ENCODE results near the gene ANKRD13B. TPM values are rescaled to one million over a fixed set of nuclear protein-coding genes. Genes with fewer than 3 reads are reported as not detected.
A peak's percentile ranks its signal among the peaks of the same experiment; 100 is the strongest.

ANKRD13B gene
- total RNA-seq, 1 donor from 2014 or later = 36.1 TPM

DNA sequence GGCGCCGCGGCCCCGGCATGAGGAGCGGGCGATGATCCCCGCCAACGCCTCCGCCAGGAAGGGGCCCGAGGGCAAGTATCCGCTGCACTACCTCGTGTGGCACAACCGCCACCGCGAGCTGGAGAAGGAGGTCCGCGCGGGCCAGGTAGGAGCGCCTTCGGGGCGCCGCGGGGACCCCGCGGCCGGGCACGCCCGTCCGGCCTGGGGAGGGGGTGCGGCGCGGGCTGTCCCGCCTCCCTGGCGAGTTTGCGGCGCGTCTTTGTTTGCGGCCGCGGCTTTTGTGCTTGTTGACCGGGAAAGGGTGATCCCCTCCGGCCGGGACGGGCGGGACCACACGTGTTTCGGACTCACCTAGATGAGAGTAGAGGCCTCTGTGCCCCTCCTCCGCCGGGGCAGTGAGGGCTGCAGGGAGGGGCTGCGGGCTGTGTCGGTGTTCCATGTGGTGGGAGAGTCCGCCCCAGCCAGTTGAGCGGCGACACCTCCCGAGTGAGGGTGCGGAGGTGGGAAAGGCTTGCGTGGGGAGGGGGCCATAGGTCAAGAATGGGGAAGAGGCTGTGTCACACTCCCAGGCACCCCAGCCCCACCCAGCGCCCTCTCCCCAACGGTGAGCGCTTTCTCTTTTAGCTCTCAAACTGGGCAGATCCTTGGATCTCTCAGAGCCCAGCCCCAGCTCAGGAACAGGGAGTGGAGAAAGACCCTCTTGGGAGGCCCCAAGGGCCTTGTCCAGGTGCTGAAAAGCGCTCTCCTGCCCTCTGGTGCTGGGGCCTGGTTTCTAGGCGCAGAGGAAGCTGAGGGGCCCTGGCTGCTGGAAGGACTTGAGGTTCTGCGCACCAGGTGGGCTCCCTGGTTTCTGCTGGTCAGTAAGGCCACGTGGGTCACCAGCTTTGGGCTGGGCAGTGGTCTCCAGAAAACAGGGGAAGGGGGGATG is 923 bp downstream of the ANKRD13B start:
- Mint-ChIP-seq H3K27me3 (ENCODE audit: unreplicated experiment) (no peaks in the 10 kb centered on the region), H3K36me3 (ENCODE audit: unreplicated experiment) (no peaks in the 10 kb centered on the region), H3K4me1 (ENCODE audit: unreplicated experiment) (peaks cover 71% of the 10 kb centered on the region), H3K27ac (ENCODE audit: unreplicated experiment) (peak overlapping the region; percentile 18), H3K4me3 (ENCODE audit: unreplicated experiment) (peak overlapping the region; percentile 73), H3K9me3 (ENCODE audit: unreplicated experiment) (no peaks in the 10 kb centered on the region)
- DNase-seq (ENCODE audit: extremely low spot score, unreplicated experiment) = no peak
- TF ChIP-seq, protein P1, sequence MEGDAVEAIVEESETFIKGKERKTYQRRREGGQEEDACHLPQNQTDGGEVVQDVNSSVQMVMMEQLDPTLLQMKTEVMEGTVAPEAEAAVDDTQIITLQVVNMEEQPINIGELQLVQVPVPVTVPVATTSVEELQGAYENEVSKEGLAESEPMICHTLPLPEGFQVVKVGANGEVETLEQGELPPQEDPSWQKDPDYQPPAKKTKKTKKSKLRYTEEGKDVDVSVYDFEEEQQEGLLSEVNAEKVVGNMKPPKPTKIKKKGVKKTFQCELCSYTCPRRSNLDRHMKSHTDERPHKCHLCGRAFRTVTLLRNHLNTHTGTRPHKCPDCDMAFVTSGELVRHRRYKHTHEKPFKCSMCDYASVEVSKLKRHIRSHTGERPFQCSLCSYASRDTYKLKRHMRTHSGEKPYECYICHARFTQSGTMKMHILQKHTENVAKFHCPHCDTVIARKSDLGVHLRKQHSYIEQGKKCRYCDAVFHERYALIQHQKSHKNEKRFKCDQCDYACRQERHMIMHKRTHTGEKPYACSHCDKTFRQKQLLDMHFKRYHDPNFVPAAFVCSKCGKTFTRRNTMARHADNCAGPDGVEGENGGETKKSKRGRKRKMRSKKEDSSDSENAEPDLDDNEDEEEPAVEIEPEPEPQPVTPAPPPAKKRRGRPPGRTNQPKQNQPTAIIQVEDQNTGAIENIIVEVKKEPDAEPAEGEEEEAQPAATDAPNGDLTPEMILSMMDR (IDR thresholded peaks at IDR 0.05) = peak; percentile 27

DNA sequence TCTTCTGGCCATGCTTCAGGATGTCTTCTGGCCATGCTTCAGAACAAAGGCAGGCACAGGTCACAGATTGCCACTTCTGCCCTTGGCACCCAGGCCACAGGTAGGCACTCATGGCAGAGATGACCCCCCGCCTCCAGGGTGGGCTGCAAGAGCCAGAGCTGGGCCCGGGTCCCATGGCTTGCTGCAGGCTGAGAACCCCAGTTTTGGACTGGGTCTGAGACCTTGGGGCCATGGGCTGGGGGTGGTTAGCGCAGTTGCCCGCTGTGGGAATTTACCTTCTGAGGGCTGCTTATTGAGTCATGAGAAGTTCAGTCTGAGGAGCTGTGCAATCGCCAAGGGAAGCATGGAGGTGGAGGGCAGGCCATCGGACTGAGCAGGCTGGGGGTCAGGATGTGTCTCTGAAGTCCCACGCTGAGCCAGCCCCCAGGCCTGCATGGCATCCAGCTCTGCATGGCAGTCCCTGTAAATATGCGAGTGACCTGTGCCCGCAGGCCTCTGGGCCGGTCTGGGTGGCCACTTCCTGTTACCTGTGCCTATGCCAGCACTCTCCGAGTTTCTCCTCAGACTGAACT is 1.7 kb downstream of the ANKRD13B start:
- H3K27ac Mint-ChIP-seq (ENCODE audit: unreplicated experiment) = peak overlapping the region; percentile 18

DNA sequence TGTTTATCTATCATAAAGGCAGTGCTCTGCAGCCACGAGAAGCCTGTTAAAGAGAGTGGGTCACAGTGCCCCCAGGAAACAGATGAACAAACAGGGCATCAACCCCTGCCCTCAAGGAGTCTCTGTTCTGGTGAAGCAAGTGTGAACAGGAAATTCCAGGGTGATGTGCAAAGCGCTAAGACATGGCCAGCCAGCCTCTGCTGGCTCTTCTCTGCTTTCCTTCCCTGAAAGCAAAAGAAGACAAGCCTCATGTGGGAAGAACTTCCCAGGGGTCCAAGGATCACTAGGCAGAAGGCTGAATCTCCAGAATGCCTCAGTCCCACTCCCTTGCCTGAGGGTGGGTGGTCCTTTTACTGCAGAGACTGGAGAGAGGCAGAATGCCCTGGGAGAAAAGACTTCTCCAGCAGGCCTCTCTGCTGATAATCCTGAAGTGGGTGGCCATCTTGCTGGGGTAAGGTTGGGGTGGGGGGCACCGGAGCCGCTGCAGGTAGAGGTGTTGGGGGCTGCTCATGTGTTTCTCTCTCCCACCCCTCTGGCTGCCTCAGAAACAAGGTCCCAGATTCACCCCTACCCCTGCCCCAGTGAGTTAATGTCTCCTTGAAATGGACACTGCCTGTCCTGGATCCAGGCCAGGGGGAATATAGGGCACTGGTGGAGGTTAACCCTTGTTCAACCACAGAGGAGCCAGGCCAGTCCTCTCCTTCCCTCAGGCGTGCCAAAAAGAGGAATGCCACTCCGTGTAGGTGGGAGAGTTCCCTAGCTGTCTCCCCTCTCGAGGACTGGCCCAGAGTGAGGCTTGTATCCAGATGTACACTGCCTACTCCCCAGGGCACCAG is 2.4 kb downstream of the ANKRD13B start:
- H3K36me3 Mint-ChIP-seq (ENCODE audit: unreplicated experiment) = no peaks in the 10 kb centered on the region
- peak overlapping the region; percentile 35 for H3K4me3 Mint-ChIP-seq (ENCODE audit: unreplicated experiment)
- H3K9me3 Mint-ChIP-seq (ENCODE audit: unreplicated experiment) = no peaks in the 10 kb centered on the region
- peaks cover 66% of the 10 kb centered on the region for H3K4me1 Mint-ChIP-seq (ENCODE audit: unreplicated experiment)
- TF ChIP-seq, protein P1 (IDR thresholded peaks at IDR 0.05) = no peak
- H3K27ac Mint-ChIP-seq (ENCODE audit: unreplicated experiment) = peak overlapping the region; percentile 18
- no peaks in the 10 kb centered on the region for H3K27me3 Mint-ChIP-seq (ENCODE audit: unreplicated experiment)
- DNase-seq (ENCODE audit: extremely low spot score, unreplicated experiment) = no peak

More for the DNA sequence above, 1.7 kb downstream of the ANKRD13B start:
- TF ChIP-seq, protein P1 (IDR thresholded peaks at IDR 0.05) = no peak
- DNase-seq (ENCODE audit: extremely low spot score, unreplicated experiment) = no peak
- Mint-ChIP-seq H3K4me1 (ENCODE audit: unreplicated experiment) (peaks cover 71% of the 10 kb centered on the region), H3K9me3 (ENCODE audit: unreplicated experiment) (no peaks in the 10 kb centered on the region), H3K27me3 (ENCODE audit: unreplicated experiment) (no peaks in the 10 kb centered on the region), H3K4me3 (ENCODE audit: unreplicated experiment) (peak overlapping the region; percentile 73), H3K36me3 (ENCODE audit: unreplicated experiment) (no peaks in the 10 kb centered on the region)

DNA sequence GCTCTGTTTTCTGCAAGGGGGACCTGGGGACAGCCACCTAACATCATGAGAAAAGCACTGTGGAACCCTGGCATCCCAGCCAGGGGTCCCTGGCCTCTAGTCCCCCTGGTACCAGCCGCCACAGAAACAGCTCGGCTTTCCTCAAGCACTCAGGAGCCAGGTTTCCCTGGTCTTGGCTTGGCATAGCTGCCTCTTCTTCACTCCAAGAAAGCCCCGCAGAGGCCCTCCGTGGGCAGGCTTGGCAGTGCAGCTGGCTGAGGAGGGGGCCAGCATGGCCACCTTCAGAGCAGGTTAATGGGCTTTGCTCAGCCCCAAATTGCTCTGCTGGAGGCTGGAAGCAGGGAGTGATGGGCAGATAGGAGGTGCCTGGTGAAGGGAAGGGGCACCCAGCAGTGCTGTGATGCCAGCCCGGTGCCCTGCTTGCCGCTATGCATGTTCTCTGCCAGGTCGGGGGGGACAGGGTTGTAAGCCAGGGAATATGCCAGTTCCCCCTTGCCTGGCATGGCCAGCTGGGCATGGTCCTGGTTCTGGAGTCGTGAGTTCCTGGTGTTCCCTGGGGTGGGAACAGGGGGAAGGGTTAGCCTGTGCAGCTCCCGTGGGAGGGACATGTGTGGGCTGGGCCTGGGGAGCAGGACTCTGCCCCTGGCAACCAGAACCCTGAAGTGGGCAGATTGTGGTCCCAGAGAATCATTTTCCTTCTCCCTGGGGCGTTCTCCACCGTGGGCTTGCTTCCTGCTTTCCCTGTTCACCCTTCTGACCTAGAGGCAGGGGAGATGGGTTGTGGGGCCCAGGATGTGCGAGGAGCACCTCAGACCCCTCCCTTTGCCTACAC is 3.2 kb downstream of the ANKRD13B start:
- Mint-ChIP-seq H3K27me3 (ENCODE audit: unreplicated experiment) (no peaks in the 10 kb centered on the region), H3K4me3 (ENCODE audit: unreplicated experiment) (no peak overlapping the region), H3K4me1 (ENCODE audit: unreplicated experiment) (peaks cover 58% of the 10 kb centered on the region), H3K36me3 (ENCODE audit: unreplicated experiment) (no peaks in the 10 kb centered on the region), H3K27ac (ENCODE audit: unreplicated experiment) (no peak overlapping the region), H3K9me3 (ENCODE audit: unreplicated experiment) (no peaks in the 10 kb centered on the region)
- TF ChIP-seq, protein P1 (IDR thresholded peaks at IDR 0.05) = no peak
- DNase-seq (ENCODE audit: extremely low spot score, unreplicated experiment) = no peak
